Small intestine (tissue), 7 donors: Measurements from ENCODE around the gene AEBP2. TPM values are rescaled to one million over a fixed set of nuclear protein-coding genes. Genes with fewer than 3 reads are reported as not detected.

Source experiments
- DNase-seq, 2 donors: peaks; one replicate each; pipeline versions ENCODE4 v3.0.0 to v3.0.0-alpha.2; 2013
- FAIRE-seq: peaks from 2 replicates; lab custom pipeline; 2012; peaks lifted over from hg19 to GRCh38; lab: Jason Lieb, UNC
- H3K27ac ChIP-seq, 3 donors: one replicate each; pipeline ENCODE4 v1.5.1; 2013; ENCODE audit warnings: low read length in 2 of 3, mild to moderate bottlenecking in 2 of 3, control low read depth in 1 of 3, inconsistent platforms in 1 of 3, low read depth in 1 of 3, moderate library complexity in 1 of 3
- H3K27me3 ChIP-seq, 3 donors: one replicate each; pipeline ENCODE4 v1.6.1; 2013; ENCODE audit warnings: low read length in 3 of 3, inconsistent platforms in 1 of 3; ENCODE audit not compliant: control insufficient read depth in 3 of 3, insufficient read depth in 3 of 3
- H3K36me3 ChIP-seq, 3 donors: one replicate each; pipeline ENCODE4 v1.6.1; 2013; ENCODE audit warnings: low read length in 3 of 3, inconsistent platforms in 1 of 3, low read depth in 1 of 3, mild to moderate bottlenecking in 1 of 3, moderate library complexity in 1 of 3; ENCODE audit not compliant: control insufficient read depth in 3 of 3, insufficient read depth in 2 of 3
- H3K4me1 ChIP-seq, 3 donors: one replicate each; pipeline ENCODE4 v1.6.1; 2013; ENCODE audit warnings: low read length in 2 of 3, inconsistent platforms in 1 of 3, low read depth in 1 of 3, mild to moderate bottlenecking in 1 of 3, moderate library complexity in 1 of 3; ENCODE audit not compliant: control insufficient read depth in 3 of 3, insufficient read depth in 2 of 3
- H3K4me3 ChIP-seq, 3 donors: one replicate each; pipeline ENCODE4 v1.5.1; 2013; ENCODE audit warnings: low read length in 3 of 3, control low read depth in 1 of 3, inconsistent platforms in 1 of 3, low read depth in 1 of 3, mild to moderate bottlenecking in 1 of 3, moderate library complexity in 1 of 3
- H3K9me3 ChIP-seq, 2 donors: one replicate each; pipeline ENCODE4 v1.6.1; 2013; ENCODE audit warnings: low read depth in 1 of 2, low read length in 1 of 2; ENCODE audit not compliant: control insufficient read depth in 2 of 2, insufficient read depth in 1 of 2
- WGBS, 3 donors: extraction: QIAGEN DNeasy Blood & Tissue Kit; methylation state at CpG; one replicate each; pipeline ENCODE4 v1.1.7; 2013; 5-methylcytosine and 5-hydroxymethylcytosine counted together
- polyA plus RNA-seq, 4 donors: library from polyadenylated mRNA; stranded (reverse) in 3 of 4; unstranded in 1 of 4; fragments of 200-250 nt in 3 of 4; fragments of 120-200 nt in 1 of 4; gene quantifications; one replicate each; pipeline versions ENCODE4 v1.2.1 to v1.2.3, GENCODE V29; 2013
- donor health status: healthy with polysubstance abuse.
- donor health status: control.
- donor health status: control.
- donor health status: Bipolar disorder and iron deficiency.
- donor health status: healthy.

The AEBP2 gene
- polyA plus RNA-seq, 4 donors: 9.2 to 36.0 (median 9.6) TPM

GRCh38 chr12:19510461-19510860 lies 71.2 kb downstream of the AEBP2 start:
- WGBS, 3 donors: 83 to 96% (median 94%) methylated on average over 4 of the region's 4 CpGs
- no peak for FAIRE-seq
- Histone ChIP-seq H3K36me3 (peaks cover 0 to 27% (median 0%) of the 10 kb centered on the region in 3 donors), H3K9me3 (no peaks in the 10 kb centered on the region), H3K27me3 (no peaks in the 10 kb centered on the region), H3K4me3 (no peak overlapping the region), H3K4me1 (peaks cover 0 to 4% (median 0%) of the 10 kb centered on the region in 3 donors), H3K27ac (no peak overlapping the region)
- DNase-seq: no peak

- FAIRE-seq (no peak), DNase-seq (no peak)
- H3K27ac ChIP-seq: no peak overlapping the region
- peaks cover 0 to 6% (median 0%) of the 10 kb centered on the region in 3 donors for H3K4me1 ChIP-seq
- peaks cover 0 to 24% (median 0%) of the 10 kb centered on the region in 3 donors for H3K36me3 ChIP-seq
- no peak overlapping the region for H3K4me3 ChIP-seq
- H3K27me3 ChIP-seq: no peaks in the 10 kb centered on the region
- H3K9me3 ChIP-seq: no peaks in the 10 kb centered on the region
- WGBS, 3 donors: 82 to 92% (median 91%) methylated on average over 5 of the region's 5 CpGs
These were observed 75.9 kb downstream of the AEBP2 start for GRCh38 chr12:19515179-19515578.

- Histone ChIP-seq H3K4me1 (peaks cover 0 to 2% (median 0%) of the 10 kb centered on the region in 3 donors), H3K27me3 (no peaks in the 10 kb centered on the region), H3K27ac (no peak overlapping the region), H3K36me3 (peaks cover 0 to 19% (median 2%) of the 10 kb centered on the region in 3 donors), H3K4me3 (no peak overlapping the region), H3K9me3 (no peaks in the 10 kb centered on the region)
- no peak for DNase-seq
- no peak for FAIRE-seq
- 67 to 94% (median 90%) methylated on average over 1 of the region's 1 CpG for WGBS, 3 donors
These were observed 78.3 kb downstream of the AEBP2 start for GRCh38 chr12:19517583-19517982.

- 79 to 93% (median 92%) methylated on average over 1 of the region's 1 CpG for WGBS, 3 donors
These were observed 78.9 kb downstream of the AEBP2 start for GRCh38 chr12:19518209-19518608.

GRCh38 chr12:19520646-19521415 lies 81.5 kb downstream of the AEBP2 start:
- WGBS, 3 donors: 78 to 93% (median 91%) methylated on average over 5 of the region's 5 CpGs
- DNase-seq (no peak), FAIRE-seq (no peak)
- Histone ChIP-seq H3K36me3 (peaks cover 0 to 24% (median 3%) of the 10 kb centered on the region in 3 donors), H3K9me3 (no peaks in the 10 kb centered on the region), H3K4me1 (peaks cover 0 to 2% (median 0%) of the 10 kb centered on the region in 3 donors), H3K27ac (no peak overlapping the region), H3K4me3 (no peak overlapping the region), H3K27me3 (no peaks in the 10 kb centered on the region)

More at GRCh38 chr12:19518209-19518608, 78.9 kb downstream of the AEBP2 start:
- Histone ChIP-seq H3K4me3 (no peak overlapping the region), H3K27ac (no peak overlapping the region), H3K4me1 (peaks cover 0 to 2% (median 0%) of the 10 kb centered on the region in 3 donors), H3K9me3 (no peaks in the 10 kb centered on the region), H3K27me3 (no peaks in the 10 kb centered on the region), H3K36me3 (peaks cover 0 to 22% (median 3%) of the 10 kb centered on the region in 3 donors)
- DNase-seq (no peak), FAIRE-seq (no peak)

GRCh38 chr12:19525274-19525673 lies 86.0 kb downstream of the AEBP2 start:
- Histone ChIP-seq H3K27me3 (no peaks in the 10 kb centered on the region), H3K4me3 (no peak overlapping the region), H3K36me3 (peaks cover 0 to 17% (median 3%) of the 10 kb centered on the region in 3 donors), H3K27ac (no peak overlapping the region), H3K4me1 (no peaks in the 10 kb centered on the region), H3K9me3 (no peaks in the 10 kb centered on the region)
- WGBS, 3 donors: 93% methylated on average over 7 of the region's 7 CpGs
- DNase-seq (no peak), FAIRE-seq (no peak)

GRCh38 chr12:19527866-19528265 lies 88.6 kb downstream of the AEBP2 start:
- no peaks in the 10 kb centered on the region for H3K4me1 ChIP-seq
- no peak overlapping the region for H3K27ac ChIP-seq
- no peak overlapping the region for H3K4me3 ChIP-seq
- DNase-seq (peak; percentile 12 to 70), FAIRE-seq (no peak)
- H3K9me3 ChIP-seq: no peaks in the 10 kb centered on the region
- 17 to 70% (median 56%) methylated on average over 3 of the region's 3 CpGs for WGBS, 3 donors
- H3K36me3 ChIP-seq: peaks cover 0 to 15% (median 0%) of the 10 kb centered on the region in 3 donors
- no peaks in the 10 kb centered on the region for H3K27me3 ChIP-seq

GRCh38 chr12:19528750-19529149 lies 89.5 kb downstream of the AEBP2 start:
- 93 to 98% (median 93%) methylated on average over 2 of the region's 2 CpGs for WGBS, 3 donors
- DNase-seq (no peak), FAIRE-seq (no peak)
- Histone ChIP-seq H3K27me3 (no peaks in the 10 kb centered on the region), H3K36me3 (peaks cover 0 to 7% (median 0%) of the 10 kb centered on the region in 3 donors), H3K4me3 (no peak overlapping the region), H3K27ac (no peak overlapping the region), H3K9me3 (no peaks in the 10 kb centered on the region), H3K4me1 (no peaks in the 10 kb centered on the region)
